HEK293T (cell line): ENCODE results near the gene CUX1.

Source experiments
- BHLHE40 ChIP-seq: fragments of 450-650 bp; IDR thresholded peaks from 2 replicates; pipeline ENCODE4 v1.6.1; 2016; ENCODE audit warnings: mild to moderate bottlenecking, moderate library complexity, borderline replicate concordance
- ELF4 ChIP-seq: fragments of 450-650 bp; IDR thresholded peaks from 2 replicates; pipeline ENCODE4 v1.6.1; 2017; ENCODE audit warnings: antibody characterized with exemption
- SUZ12 ChIP-seq: fragments of 450-650 bp; IDR thresholded peaks from 2 replicates; pipeline ENCODE4 v1.6.1; 2016; ENCODE audit warnings: mild to moderate bottlenecking
- TF ChIP-seq, protein P1 (sequence below): fragments of 450-650 bp; IDR thresholded peaks from 2 replicates; pipeline ENCODE4 v1.6.1; 2016

DNA sequence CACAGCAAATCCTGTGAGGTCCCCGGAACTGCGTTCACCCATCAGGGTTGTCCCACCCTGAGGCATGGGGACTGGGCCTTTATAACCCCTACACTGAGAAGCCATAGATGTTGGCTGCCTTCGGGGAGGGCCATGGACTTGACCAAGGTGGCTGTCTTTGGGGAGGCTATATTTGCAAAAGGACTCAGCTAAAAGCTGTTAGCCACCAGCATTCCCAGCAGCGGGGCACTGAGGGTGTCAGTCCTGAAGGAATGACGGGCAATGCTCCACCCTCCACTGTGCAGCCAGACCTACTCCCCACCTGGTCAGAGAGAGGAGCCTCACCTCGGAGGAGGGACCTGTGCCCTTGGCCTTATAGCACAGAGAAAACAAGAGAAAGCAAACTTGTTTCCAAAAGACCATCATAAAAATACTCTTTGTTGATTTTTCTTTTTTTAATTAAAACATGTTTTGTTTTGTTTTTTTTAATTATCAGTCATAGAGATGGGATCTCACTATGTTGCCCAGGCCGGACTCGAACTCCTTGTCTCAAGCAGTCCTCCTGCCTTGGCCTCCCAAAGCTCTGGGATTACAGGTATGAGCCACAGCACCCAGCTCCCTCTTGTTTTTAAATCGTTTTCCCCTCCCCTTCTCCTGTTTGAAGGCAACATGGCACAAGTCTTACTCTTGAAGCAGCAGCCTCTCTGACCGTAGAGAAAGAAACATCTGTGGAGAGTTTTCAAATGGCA lies 26.7 kb upstream of the CUX1 start:
- TF ChIP-seq SUZ12: no peak
- TF ChIP-seq, protein P1, sequence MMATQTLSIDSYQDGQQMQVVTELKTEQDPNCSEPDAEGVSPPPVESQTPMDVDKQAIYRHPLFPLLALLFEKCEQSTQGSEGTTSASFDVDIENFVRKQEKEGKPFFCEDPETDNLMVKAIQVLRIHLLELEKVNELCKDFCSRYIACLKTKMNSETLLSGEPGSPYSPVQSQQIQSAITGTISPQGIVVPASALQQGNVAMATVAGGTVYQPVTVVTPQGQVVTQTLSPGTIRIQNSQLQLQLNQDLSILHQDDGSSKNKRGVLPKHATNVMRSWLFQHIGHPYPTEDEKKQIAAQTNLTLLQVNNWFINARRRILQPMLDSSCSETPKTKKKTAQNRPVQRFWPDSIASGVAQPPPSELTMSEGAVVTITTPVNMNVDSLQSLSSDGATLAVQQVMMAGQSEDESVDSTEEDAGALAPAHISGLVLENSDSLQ: no peak
- no peak for TF ChIP-seq BHLHE40
- no peak for TF ChIP-seq ELF4
